GM04503 (cell line): Measurements from ENCODE around the gene CNOT6.
"Not testable (repeated sequence)": the region's sequence is repeated elsewhere in the genome, so short reads cannot be mapped to it uniquely, and the experiment has no call there.

ENCODE experiments used
- DNase-seq: peaks from one replicate; pipeline ENCODE4 v3.0.0-alpha.2; 2012; ENCODE audit warnings: low read depth

The CNOT6 gene

DNA sequence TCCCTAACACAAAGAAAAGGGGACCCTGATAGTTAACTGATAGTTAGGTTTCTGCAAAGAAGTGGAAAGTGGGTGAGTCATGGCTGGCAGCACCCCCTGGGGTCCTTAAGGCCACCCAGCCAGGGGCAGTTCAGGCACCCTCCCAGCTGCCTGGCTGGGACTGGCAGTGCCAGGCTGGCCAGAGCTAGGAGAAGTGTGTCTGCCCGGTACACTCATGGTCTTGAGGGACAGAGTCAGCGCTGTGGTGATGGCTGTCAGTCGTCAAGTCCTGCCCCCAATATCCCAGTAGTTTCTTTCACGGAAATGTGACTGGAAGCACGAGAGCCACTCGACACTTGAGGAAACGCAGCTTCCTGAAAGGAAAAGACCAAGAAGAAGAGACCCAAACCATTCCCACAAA is 22.3 kb upstream of the CNOT6 start:
- no peak for DNase-seq

- DNase-seq, result no peak
These were observed 21.9 kb upstream of the CNOT6 start for GRCh38 chr5:180472269-180472668.

GRCh38 chr5:180473386-180473785 is 20.8 kb upstream of the CNOT6 start:
- DNase-seq, result not testable (repeated sequence)

DNA sequence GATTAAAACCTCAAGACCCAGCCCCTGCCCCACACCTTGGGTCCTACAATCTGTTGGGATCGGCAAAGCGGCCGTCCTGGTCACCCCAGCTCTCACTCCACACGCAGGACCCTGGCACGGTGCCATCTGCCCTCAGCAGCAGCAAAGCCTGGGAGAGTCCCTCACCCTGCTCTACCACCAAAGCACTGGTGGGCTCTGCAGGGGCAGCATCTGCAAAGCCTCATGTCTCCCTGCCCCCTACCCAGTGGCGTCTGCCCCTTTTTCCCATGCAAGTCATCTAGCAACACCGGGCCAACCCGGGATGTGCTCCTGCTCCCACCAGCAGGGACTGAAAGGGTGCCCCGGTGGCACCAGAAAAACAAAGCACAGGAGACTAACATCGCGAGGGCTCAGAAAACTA is 19.6 kb upstream of the CNOT6 start:
- no peak for DNase-seq

- DNase-seq, result not testable (repeated sequence)
These were observed 18.1 kb upstream of the CNOT6 start for GRCh38 chr5:180475969-180476524.

- no peak for DNase-seq
These were observed 9.4 kb upstream of the CNOT6 start for GRCh38 chr5:180484813-180485212.

GRCh38 chr5:180486636-180487149 is 7.5 kb upstream of the CNOT6 start:
- DNase-seq, result no peak

- no peak for DNase-seq
These were observed 6.6 kb upstream of the CNOT6 start for GRCh38 chr5:180487556-180487955.

DNA sequence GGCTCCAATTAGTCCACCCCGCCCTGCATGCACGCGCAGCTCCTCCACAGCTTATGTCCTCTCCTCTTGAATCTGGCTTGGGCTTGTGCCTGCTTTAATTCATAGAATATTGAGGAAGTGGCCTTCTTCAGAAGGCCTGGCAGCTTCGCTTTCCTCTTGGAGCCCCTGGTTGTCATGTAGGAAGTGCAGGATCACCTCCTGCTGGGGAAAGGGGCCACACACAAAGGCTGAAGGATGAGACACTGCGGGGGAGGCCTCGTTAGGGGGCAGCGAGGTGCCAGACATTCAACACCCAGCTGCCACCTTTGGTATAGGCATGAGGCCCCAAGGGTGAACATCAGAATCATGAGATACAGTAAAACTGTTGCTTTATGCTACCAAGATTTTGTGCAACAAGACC is 2.7 kb upstream of the CNOT6 start:
- no peak for DNase-seq

DNA sequence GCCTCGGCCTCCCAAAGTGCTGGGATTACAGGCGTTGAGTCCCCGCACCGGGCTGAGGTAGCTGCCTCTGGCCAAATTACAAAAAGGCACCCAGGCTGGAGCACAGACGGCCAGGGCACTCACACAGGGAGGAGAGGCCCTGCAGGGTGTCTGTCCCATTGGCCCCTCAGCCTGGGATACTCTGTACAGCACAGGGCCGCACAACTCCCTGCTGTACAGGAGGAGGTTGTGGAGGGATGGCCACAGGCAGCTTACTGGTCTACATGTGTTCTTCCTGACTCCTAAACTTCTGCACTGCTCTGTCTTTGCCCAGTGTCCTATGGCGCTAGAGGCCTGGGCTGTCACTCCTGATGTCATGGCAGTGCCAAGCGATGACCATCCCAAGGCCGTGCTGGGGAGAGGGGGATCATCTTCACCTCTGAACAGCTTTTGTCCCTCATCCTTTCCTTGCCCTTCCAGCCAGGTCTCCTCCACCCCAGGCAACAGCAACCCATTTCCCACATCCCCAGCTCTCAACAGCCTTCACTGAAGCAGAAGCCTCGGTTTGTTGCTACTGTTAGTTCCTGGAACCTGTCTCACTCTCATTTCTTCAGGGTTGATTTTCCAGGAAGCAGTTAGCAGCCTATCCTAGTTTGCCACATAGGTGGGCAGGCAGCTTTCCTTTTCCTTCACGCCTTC is 1.8 kb upstream of the CNOT6 start:
- no peak for DNase-seq

DNA sequence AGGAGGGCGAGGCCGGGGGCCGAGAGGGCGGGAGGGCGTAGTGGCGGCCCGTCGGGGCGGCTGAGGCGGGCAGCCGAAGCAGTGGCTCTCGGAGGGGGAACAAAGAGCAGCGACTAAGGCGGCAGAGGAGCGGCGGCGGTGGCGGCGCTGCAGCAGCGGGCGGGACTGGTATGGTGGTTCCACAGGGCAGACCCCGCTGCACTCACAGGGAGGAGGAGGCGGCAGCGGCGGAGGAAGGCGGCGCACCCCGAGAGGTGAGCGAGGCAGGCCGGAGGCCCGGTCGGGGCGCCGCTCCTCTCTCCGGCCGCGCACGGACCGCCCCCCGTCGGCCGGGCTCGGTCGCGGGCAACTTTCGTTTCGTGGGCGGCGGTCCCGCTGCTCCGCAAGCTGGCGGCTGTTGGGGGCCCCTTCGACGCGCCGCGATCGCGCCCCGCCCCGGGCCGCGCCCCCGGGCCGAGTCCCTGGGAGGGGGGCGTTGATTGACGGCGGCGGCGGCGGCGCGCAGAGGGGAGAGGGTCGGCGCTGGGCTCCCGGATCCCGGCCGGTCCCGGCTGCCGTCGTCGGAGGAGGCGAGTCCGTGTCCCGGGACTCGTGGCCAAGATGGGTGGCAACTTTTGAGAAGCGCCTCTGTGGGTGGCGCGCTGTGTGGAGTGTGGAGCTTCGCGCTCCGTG is 467 bp downstream of the CNOT6 start:
- DNase-seq, result no peak

DNA sequence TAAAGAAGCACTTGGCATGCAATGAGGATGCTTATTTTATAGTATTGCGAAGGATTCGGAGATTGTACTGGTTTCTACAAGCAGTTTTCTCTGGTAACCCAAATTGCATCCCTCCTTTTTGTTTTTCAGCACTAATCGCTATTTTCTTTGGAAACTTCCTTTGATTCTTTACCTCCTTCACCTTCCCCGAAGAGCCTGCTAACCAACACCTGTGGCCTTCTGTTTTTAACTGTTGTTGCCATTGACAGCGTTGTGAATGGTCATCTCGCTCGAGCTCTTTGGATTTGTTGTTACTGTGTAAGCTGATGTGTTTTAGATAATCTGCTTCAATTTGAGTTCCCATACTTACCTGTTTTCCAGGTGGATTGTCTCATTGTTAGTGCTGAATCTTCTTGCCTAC is 1.1 kb downstream of the CNOT6 start:
- DNase-seq, result no peak

DNA sequence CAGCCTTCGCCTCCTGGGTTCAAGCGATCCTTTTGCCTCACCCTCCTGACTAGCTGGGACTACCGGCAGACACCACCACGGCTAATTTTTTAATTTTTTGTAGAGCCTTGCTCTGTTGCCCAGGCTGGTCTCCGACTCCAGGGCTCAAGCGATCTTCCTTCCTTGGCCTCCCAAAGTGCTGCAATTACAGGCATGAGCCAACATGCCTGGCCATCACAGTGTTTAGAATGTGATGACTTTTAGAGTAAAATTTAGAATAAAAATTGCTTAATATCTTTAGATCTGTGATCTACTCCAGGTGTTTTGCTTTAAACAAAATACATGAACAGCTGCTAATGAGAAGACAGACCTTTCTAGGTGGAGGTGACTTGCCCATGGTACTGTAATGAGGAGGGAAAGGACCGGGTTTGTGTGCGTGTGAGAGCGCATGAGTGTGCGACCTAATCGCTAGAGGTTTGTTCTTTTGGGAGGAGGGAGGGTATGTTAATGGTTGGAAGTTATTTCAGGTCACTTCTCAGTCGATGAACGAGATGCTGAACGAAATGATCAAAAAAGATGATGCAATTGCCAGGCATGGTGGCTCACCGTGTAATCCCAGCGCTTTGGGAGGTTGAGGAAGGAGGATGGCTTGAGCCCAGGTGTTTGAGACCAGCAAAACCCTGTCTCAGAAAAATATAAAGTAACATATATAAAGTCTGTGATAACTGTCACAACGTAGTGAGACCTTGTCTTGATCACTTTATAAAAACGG is 2.0 kb downstream of the CNOT6 start:
- DNase-seq, result no peak

- DNase-seq, result not testable (repeated sequence)
These were observed 2.6 kb downstream of the CNOT6 start for GRCh38 chr5:180496806-180497205.

DNA sequence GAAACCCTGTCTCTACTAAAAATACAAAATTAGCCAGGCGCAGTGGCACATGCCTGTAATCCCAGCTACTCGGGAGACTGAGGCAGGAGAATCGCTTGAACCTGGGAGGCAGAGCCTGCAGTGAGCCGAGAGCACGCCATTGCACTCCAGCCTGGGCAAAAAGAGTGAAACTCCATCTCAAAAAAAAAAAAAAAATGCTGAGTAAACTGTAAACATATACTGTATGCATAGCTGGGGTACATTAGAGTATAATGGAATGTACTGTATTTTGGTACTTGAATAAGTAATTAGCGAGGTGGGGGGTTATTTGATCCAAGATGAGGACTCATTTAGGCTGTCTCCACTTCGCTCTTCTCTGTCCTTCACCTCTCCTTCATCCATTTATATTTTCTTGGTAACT is 3.7 kb downstream of the CNOT6 start:
- not testable (repeated sequence) for DNase-seq

DNA sequence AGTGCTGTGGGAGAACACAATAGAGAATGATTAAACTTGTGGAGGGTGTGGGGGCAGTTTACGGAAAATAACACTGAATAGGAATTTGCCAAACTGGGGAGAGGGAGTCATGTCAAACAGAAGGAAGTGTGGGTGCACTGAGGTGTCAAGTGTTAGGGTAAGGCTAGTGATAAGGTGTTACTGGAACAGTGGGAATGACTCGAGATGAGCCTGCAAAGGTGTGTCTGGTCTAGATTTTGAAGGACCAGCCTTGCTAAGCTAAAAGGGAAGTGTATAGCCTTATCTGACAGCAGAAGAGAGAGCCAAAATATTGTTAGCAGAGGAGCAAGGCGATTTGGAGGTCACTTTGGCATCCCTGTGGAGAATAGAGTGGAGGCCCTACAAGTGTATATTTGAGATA is 4.2 kb downstream of the CNOT6 start:
- DNase-seq, result no peak

- no peak for DNase-seq
These were observed 5.5 kb downstream of the CNOT6 start for GRCh38 chr5:180499684-180500083.

- not testable (repeated sequence) for DNase-seq
These were observed 6.1 kb downstream of the CNOT6 start for GRCh38 chr5:180500300-180500699.

DNA sequence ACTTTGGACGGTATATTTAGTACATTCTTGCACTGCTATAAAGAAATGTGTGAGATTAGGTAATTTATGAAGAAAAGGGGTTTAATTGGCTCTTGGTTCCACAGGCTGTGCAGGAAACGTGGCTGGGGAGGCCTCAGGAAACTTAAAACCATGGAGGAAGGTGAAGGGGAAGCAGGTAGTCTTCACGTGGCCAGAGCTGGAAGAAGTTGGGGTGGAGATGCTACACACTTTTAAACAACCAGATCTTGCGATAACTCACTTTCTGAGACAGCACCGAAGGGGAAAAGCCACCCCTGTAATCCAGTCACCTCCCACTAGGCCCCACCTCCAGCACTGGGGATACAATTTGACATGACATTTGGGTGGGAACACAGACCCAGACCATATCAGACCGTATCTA is 13.5 kb downstream of the CNOT6 start:
- no peak for DNase-seq

DNA sequence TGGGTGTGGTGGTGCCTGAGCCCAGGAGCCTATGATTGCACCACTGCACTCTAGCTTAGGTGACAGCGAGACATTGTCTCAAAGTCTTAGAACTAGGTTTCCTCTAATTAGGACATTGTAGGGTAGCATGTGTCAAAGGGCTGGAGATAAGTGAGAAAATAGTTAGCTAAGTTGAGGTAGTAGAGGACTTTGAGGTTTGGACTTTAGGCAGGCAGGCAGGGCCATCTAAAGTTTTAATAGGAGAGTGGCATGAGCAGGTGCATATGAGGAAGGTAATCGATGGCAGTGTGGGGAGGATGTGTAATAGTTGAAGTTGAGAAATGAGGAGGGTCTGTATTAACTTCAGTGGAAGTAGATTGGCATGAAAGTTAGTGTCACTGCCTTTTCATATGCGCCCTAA is 21.1 kb downstream of the CNOT6 start:
- DNase-seq, result no peak

- not testable (repeated sequence) for DNase-seq
These were observed 21.8 kb downstream of the CNOT6 start for GRCh38 chr5:180515974-180516373.

DNA sequence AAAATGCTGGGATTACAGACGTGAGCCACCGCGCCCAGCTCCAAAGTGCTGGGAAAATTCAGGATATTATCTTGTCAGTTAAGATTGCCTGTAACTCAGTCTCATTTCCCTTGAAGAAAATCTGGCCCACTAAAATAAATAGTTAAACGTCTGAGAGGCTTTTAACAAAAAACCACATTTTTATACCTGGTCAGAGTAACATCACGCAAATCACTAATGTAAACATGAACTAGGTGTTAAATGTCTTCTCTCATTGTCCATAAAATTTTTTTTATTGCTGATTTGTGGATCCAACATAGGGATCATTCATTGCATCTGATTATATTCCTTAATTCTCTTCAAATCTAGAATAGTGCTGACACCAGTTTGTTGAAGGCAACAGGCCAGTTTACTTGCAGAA is 22.3 kb downstream of the CNOT6 start:
- DNase-seq, result no peak

GRCh38 chr5:180519098-180519497 is 24.9 kb downstream of the CNOT6 start:
- peak; percentile 63 for DNase-seq
